ENCODE data around the gene OPN3.

The OPN3 gene

DNA sequence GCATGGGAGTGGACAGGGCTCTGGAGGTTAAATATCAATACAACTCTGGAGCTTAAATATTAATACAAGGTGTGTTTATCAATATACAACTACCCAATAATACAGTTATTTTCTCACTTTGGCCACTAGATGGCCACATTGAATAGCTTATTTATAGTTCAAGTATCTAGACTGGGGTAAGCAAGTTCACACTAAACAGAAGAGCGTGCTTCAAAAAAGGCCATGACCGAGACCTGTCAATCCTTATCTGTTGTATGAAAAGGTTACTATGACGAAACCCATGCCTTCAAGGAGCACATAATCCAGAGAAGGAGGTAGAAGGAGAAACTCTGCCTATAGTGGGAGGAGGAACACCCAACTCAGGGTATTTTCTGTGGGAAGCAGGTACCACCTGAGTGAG lies 29.1 kb downstream of the OPN3 start:
- Histone ChIP-seq H3K9me3 (ENCODE audit: insufficient read depth, low read length, severe bottlenecking) (no peaks in the 10 kb centered on the region), H2AFZ (ENCODE audit: low read depth, low read length) (no peak overlapping the region), H3K4me1 (ENCODE audit: insufficient read depth, low read length) (no peaks in the 10 kb centered on the region)

GRCh38 chr1:241610056-241610815 lies 29.9 kb downstream of the OPN3 start:
- H3K79me2 ChIP-seq (ENCODE audit: insufficient read depth, low read length) = no peaks in the 10 kb centered on the region
- no peaks in the 10 kb centered on the region for H3K4me1 ChIP-seq (ENCODE audit: insufficient read depth, low read length)
- ATAC-seq (ENCODE audit: insufficient read depth, low read depth) = no peak
- no peaks in the 10 kb centered on the region for H3K27me3 ChIP-seq (ENCODE audit: insufficient read depth, low read length, poor library complexity)
- no peaks in the 10 kb centered on the region for H4K20me1 ChIP-seq (ENCODE audit: insufficient read depth, low read length)
- no peak overlapping the region for H2AFZ ChIP-seq (ENCODE audit: low read depth, low read length)
- H3K27ac ChIP-seq (ENCODE audit: low read length) = no peak overlapping the region
- no peaks in the 10 kb centered on the region for H3K9me3 ChIP-seq (ENCODE audit: insufficient read depth, low read length, severe bottlenecking)
- no peak overlapping the region for H3K9ac ChIP-seq (ENCODE audit: low read depth, low read length)
- DNase-seq = no peak
- no peak overlapping the region for H3K4me3 ChIP-seq (ENCODE audit: low read depth in 1 of 2, low read length in 2 of 2)
- TF ChIP-seq EZH2 (IDR thresholded peaks at IDR 0.05; ENCODE audit: borderline replicate concordance, low read depth, low read length, severe bottlenecking) = no peak
- no peak for TF ChIP-seq CTCF (IDR thresholded peaks at IDR 0.05; ENCODE audit: borderline replicate concordance, extremely low read depth, low read length, poor library complexity, severe bottlenecking)
- no peaks in the 10 kb centered on the region for H3K36me3 ChIP-seq (ENCODE audit: insufficient read depth, low read length)
- H3K4me2 ChIP-seq (ENCODE audit: insufficient read depth, low read length) = no peak overlapping the region

More for the DNA sequence above, 29.1 kb downstream of the OPN3 start:
- Histone ChIP-seq H3K36me3 (ENCODE audit: insufficient read depth, low read length) (no peaks in the 10 kb centered on the region), H3K4me3 (ENCODE audit: low read depth in 1 of 2, low read length in 2 of 2) (no peak overlapping the region), H3K4me2 (ENCODE audit: insufficient read depth, low read length) (no peak overlapping the region), H3K27me3 (ENCODE audit: insufficient read depth, low read length, poor library complexity) (no peaks in the 10 kb centered on the region), H3K27ac (ENCODE audit: low read length) (no peak overlapping the region), H3K79me2 (ENCODE audit: insufficient read depth, low read length) (no peaks in the 10 kb centered on the region), H4K20me1 (ENCODE audit: insufficient read depth, low read length) (no peaks in the 10 kb centered on the region), H3K9ac (ENCODE audit: low read depth, low read length) (no peak overlapping the region)
- ATAC-seq (ENCODE audit: insufficient read depth, low read depth) = peak; percentile 91
- no peak for DNase-seq
- TF ChIP-seq CTCF (IDR thresholded peaks at IDR 0.05; ENCODE audit: borderline replicate concordance, extremely low read depth, low read length, poor library complexity, severe bottlenecking) (peak; percentile 68), EZH2 (IDR thresholded peaks at IDR 0.05; ENCODE audit: borderline replicate concordance, low read depth, low read length, severe bottlenecking) (no peak)

- H3K9me3 ChIP-seq (ENCODE audit: insufficient read depth, low read length, severe bottlenecking) = no peaks in the 10 kb centered on the region
- TF ChIP-seq EZH2 (IDR thresholded peaks at IDR 0.05; ENCODE audit: borderline replicate concordance, low read depth, low read length, severe bottlenecking) (no peak), CTCF (IDR thresholded peaks at IDR 0.05; ENCODE audit: borderline replicate concordance, extremely low read depth, low read length, poor library complexity, severe bottlenecking) (no peak)
- no peak overlapping the region for H2AFZ ChIP-seq (ENCODE audit: low read depth, low read length)
- H4K20me1 ChIP-seq (ENCODE audit: insufficient read depth, low read length) = no peaks in the 10 kb centered on the region
- H3K9ac ChIP-seq (ENCODE audit: low read depth, low read length) = no peak overlapping the region
- no peak for DNase-seq
- no peaks in the 10 kb centered on the region for H3K79me2 ChIP-seq (ENCODE audit: insufficient read depth, low read length)
- no peak overlapping the region for H3K4me3 ChIP-seq (ENCODE audit: low read depth in 1 of 2, low read length in 2 of 2)
- no peak overlapping the region for H3K4me2 ChIP-seq (ENCODE audit: insufficient read depth, low read length)
- no peaks in the 10 kb centered on the region; the same call in 1 of the 2 replicates for H3K36me3 ChIP-seq (ENCODE audit: insufficient read depth, low read length)
- no peak overlapping the region for H3K27ac ChIP-seq (ENCODE audit: low read length)
- no peaks in the 10 kb centered on the region for H3K4me1 ChIP-seq (ENCODE audit: insufficient read depth, low read length)
- no peaks in the 10 kb centered on the region for H3K27me3 ChIP-seq (ENCODE audit: insufficient read depth, low read length, poor library complexity)
- no peak for ATAC-seq (ENCODE audit: insufficient read depth, low read depth)
These were observed 31.7 kb downstream of the OPN3 start for GRCh38 chr1:241608379-241609033.
